C4-2B (cell line): ENCODE measurements around the gene RSRC2.

Source experiments
- CTCF ChIP-seq: fragments of 450-650 bp; conservative IDR thresholded peaks from 2 replicates; pipeline ENCODE4 v1.5.1; 2017; ENCODE audit warnings: mild to moderate bottlenecking
- ZFX ChIP-seq: fragments of 450-650 bp; IDR thresholded peaks from 2 replicates; pipeline ENCODE4 v1.6.1; 2017

DNA sequence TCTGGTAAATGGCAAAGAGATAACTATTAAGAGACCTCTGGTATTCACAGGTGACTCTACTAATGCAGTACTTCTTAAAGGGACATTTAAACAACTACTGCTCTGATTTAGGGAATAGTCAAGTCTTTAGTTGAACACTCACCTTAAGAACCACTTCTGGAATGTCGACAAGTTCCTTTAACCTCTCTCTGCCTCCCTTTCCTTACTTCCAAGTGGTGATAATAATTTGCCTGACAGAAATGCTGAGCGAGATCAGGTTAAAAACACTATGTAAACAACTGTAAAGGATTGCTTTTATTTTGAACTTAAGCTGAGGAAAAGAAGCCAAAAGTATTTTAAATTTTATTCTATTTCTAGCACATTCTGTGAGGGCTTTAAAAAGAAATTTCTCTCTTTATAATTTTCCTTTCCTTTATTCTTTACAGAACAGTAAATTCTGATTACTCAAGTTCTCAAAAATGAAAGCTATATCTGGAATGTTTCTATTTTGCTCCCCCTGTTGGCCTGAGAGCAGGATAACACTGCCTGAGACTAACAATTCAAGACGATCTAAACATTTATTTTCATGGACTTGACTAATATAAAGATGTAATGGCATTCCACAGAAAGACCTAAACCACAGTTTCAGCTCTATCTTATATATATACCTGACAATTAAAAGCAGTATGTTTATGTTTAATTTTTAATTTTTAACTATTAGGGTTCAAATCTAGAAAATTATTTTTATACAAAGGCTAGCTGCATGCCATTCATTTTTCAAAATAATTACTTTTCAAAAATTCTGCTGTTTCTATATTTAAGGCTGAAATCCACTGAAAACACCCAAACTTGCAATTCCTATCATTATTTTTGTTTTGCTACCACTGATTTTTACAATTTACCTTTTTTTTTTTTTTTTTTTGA, 55.2 kb downstream of the RSRC2 start:
- TF ChIP-seq CTCF (peak; percentile 74), ZFX (no peak)
